ENCODE data around the gene MYH15. TPM values are rescaled to one million over a fixed set of nuclear protein-coding genes. Genes with fewer than 3 reads are reported as not detected.

Gene MYH15
- total and polyA plus RNA-seq, 4 donors: 0.01 to 0.08 (median 0.05) TPM; not detected in 1

DNA sequence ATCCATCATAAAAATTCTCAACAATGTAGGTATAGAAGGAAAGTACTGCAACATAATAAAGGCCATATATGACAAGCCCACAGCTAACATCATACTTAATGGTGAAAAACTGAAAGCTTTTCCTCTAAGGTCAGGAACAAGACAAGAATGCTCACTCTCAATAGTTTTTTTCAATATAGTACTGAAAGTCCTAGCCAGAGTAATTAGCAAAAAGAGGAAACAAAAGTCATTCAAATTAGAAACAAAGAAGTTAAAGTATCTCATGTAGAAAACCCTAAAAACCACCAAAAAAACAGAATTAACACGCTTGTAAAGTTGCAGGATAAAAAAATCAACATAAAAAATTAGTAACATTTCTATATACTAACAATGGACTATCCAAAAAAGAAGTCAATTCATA, 61.8 kb downstream of the MYH15 start:
- no peaks in the 10 kb centered on the region for H3K36me3 ChIP-seq (ENCODE audit: control insufficient read depth in 4 of 4, insufficient read depth in 3 of 4, low read depth in 1 of 4, low read length in 3 of 4)
- H3K9me3 ChIP-seq (ENCODE audit: control insufficient read depth in 4 of 4, low read length in 3 of 4): peaks cover 0 to 16% (median 1%) of the 10 kb centered on the region in 4 donors
- no peak overlapping the region for H3K9ac ChIP-seq (ENCODE audit: low read depth in 1 of 2, low read length in 2 of 2)
- WGBS: 64% methylated on average over 1 of the region's 1 CpG
- H3K4me3 ChIP-seq (ENCODE audit: low read depth in 1 of 3, low read length in 3 of 3): no peak overlapping the region
- no peak for DNase-seq (ENCODE audit: low spot score)
- no peak overlapping the region for H3K27ac ChIP-seq (ENCODE audit: low read depth in 1 of 2, low read length in 2 of 2)
- no peaks in the 10 kb centered on the region for H3K4me1 ChIP-seq (ENCODE audit: control insufficient read depth in 4 of 4, insufficient read depth in 4 of 4, low read length in 3 of 4)
- TF ChIP-seq HNF4G (IDR thresholded peaks at IDR 0.05) (no peak), NR2F2 (IDR thresholded peaks at IDR 0.05) (no peak), FOXA1 (IDR thresholded peaks at IDR 0.05) (no peak), TAF1 (conservative IDR thresholded peaks at IDR 0.05) (no peak), JUND (IDR thresholded peaks at IDR 0.05) (no peak), RAD21 (IDR thresholded peaks at IDR 0.05) (no peak), FOXA2 (IDR thresholded peaks at IDR 0.05) (no peak)
- TF ChIP-seq, protein P1, sequence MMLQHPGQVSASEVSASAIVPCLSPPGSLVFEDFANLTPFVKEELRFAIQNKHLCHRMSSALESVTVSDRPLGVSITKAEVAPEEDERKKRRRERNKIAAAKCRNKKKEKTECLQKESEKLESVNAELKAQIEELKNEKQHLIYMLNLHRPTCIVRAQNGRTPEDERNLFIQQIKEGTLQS (IDR thresholded peaks at IDR 0.05): no peak
- TF ChIP-seq, protein P2, sequence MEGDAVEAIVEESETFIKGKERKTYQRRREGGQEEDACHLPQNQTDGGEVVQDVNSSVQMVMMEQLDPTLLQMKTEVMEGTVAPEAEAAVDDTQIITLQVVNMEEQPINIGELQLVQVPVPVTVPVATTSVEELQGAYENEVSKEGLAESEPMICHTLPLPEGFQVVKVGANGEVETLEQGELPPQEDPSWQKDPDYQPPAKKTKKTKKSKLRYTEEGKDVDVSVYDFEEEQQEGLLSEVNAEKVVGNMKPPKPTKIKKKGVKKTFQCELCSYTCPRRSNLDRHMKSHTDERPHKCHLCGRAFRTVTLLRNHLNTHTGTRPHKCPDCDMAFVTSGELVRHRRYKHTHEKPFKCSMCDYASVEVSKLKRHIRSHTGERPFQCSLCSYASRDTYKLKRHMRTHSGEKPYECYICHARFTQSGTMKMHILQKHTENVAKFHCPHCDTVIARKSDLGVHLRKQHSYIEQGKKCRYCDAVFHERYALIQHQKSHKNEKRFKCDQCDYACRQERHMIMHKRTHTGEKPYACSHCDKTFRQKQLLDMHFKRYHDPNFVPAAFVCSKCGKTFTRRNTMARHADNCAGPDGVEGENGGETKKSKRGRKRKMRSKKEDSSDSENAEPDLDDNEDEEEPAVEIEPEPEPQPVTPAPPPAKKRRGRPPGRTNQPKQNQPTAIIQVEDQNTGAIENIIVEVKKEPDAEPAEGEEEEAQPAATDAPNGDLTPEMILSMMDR (IDR thresholded peaks at IDR 0.05; ENCODE audit: low read depth, low read length, missing input control): no peak
- H3K27me3 ChIP-seq (ENCODE audit: control insufficient read depth in 4 of 4, insufficient read depth in 4 of 4, low read length in 3 of 4): no peaks in the 10 kb centered on the region

DNA sequence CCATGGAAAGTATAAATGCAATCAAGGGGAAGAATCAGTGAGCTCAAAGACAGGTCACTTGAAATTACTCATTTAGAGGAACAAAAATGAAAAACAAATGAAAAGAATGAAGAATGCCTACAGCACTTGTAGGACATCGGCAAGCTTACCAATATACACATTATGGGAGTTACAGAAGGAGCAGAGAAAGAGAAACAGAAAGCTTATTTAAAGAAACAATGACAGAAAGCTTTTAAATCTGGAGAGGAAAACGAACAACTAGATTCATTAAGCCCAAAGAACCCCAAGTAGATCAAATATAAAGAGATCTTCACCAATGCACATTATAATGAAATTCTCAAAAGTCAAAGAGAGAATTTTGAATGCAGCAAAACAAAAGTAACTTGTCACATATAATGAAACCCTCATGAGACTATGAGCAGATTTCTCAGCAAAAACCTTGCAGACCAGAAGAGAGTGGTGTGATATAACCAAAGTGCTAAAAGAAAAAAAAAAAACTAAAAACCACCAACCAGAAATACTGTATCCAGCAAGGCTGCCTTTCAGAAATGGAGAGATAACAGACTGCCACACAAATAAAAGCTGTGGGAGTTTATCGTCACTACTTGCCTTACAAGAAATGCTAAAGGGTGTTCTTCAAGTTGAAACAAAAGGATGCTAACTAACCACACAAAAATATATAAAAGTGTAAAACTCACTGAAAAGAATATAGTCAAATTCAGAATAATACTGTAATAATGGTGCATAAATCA, 63.1 kb downstream of the MYH15 start:
- Histone ChIP-seq H3K9ac (ENCODE audit: low read depth in 1 of 2, low read length in 2 of 2) (no peak overlapping the region), H3K27ac (ENCODE audit: low read depth in 1 of 2, low read length in 2 of 2) (no peak overlapping the region), H3K27me3 (ENCODE audit: control insufficient read depth in 4 of 4, insufficient read depth in 4 of 4, low read length in 3 of 4) (no peaks in the 10 kb centered on the region), H3K9me3 (ENCODE audit: control insufficient read depth in 4 of 4, low read length in 3 of 4) (peaks cover 0 to 16% (median 1%) of the 10 kb centered on the region in 4 donors), H3K4me3 (ENCODE audit: low read depth in 1 of 3, low read length in 3 of 3) (no peak overlapping the region), H3K36me3 (ENCODE audit: control insufficient read depth in 4 of 4, insufficient read depth in 3 of 4, low read depth in 1 of 4, low read length in 3 of 4) (no peaks in the 10 kb centered on the region), H3K4me1 (ENCODE audit: control insufficient read depth in 4 of 4, insufficient read depth in 4 of 4, low read length in 3 of 4) (no peaks in the 10 kb centered on the region)
- no peak for DNase-seq (ENCODE audit: low spot score)
- WGBS: 82% methylated on average over 3 of the region's 3 CpGs
- TF ChIP-seq GABPA (IDR thresholded peaks at IDR 0.05 in 1 of 2, conservative IDR thresholded peaks at IDR 0.05 in 1 of 2) (no peak), FOXA1 (IDR thresholded peaks at IDR 0.05) (no peak)
- TF ChIP-seq, protein P2 (IDR thresholded peaks at IDR 0.05; ENCODE audit: low read depth, low read length, missing input control): no peak
- TF ChIP-seq, protein P3, sequence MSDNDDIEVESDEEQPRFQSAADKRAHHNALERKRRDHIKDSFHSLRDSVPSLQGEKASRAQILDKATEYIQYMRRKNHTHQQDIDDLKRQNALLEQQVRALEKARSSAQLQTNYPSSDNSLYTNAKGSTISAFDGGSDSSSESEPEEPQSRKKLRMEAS (IDR thresholded peaks at IDR 0.05): no peak

DNA sequence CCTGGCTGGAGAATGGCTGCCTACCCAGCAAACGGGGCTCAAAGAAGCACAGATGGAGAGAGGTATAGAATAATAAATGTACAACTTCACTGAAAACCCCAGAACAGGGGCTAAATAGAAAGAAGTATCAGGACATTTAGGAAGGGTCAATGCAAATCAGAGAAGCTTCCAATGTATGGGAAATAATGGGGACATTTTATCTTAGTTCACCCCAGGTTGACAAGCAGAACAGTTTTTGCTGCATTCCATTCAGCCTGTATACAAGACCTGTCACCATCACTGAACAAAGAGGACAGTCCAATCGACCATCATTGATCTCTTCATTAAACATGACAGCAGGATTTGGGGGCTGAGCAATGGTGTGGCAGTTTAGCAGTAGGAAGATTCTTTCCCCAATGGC, 68.1 kb downstream of the MYH15 start:
- Histone ChIP-seq H3K36me3 (ENCODE audit: control insufficient read depth in 4 of 4, insufficient read depth in 3 of 4, low read depth in 1 of 4, low read length in 3 of 4) (no peaks in the 10 kb centered on the region), H3K9ac (ENCODE audit: low read depth in 1 of 2, low read length in 2 of 2) (no peak overlapping the region), H3K4me1 (ENCODE audit: control insufficient read depth in 4 of 4, insufficient read depth in 4 of 4, low read length in 3 of 4) (no peaks in the 10 kb centered on the region), H3K9me3 (ENCODE audit: control insufficient read depth in 4 of 4, low read length in 3 of 4) (peaks cover 0 to 7% (median 1%) of the 10 kb centered on the region in 4 donors), H3K4me3 (ENCODE audit: low read depth in 1 of 3, low read length in 3 of 3) (no peak overlapping the region), H3K27ac (ENCODE audit: low read depth in 1 of 2, low read length in 2 of 2) (no peak overlapping the region), H3K27me3 (ENCODE audit: control insufficient read depth in 4 of 4, insufficient read depth in 4 of 4, low read length in 3 of 4) (no peaks in the 10 kb centered on the region)
- DNase-seq (ENCODE audit: low spot score): no peak
- no peak for TF ChIP-seq JUND (IDR thresholded peaks at IDR 0.05)
- no peak for TF ChIP-seq SP1 (IDR thresholded peaks at IDR 0.05)
- no peak for TF ChIP-seq RXRA (IDR thresholded peaks at IDR 0.05)
- no peak for TF ChIP-seq EGR1 (IDR thresholded peaks at IDR 0.05; ENCODE audit: low read depth in 2 of 2)
- TF ChIP-seq YY1 (IDR thresholded peaks at IDR 0.05): no peak
- TF ChIP-seq, protein P4, sequence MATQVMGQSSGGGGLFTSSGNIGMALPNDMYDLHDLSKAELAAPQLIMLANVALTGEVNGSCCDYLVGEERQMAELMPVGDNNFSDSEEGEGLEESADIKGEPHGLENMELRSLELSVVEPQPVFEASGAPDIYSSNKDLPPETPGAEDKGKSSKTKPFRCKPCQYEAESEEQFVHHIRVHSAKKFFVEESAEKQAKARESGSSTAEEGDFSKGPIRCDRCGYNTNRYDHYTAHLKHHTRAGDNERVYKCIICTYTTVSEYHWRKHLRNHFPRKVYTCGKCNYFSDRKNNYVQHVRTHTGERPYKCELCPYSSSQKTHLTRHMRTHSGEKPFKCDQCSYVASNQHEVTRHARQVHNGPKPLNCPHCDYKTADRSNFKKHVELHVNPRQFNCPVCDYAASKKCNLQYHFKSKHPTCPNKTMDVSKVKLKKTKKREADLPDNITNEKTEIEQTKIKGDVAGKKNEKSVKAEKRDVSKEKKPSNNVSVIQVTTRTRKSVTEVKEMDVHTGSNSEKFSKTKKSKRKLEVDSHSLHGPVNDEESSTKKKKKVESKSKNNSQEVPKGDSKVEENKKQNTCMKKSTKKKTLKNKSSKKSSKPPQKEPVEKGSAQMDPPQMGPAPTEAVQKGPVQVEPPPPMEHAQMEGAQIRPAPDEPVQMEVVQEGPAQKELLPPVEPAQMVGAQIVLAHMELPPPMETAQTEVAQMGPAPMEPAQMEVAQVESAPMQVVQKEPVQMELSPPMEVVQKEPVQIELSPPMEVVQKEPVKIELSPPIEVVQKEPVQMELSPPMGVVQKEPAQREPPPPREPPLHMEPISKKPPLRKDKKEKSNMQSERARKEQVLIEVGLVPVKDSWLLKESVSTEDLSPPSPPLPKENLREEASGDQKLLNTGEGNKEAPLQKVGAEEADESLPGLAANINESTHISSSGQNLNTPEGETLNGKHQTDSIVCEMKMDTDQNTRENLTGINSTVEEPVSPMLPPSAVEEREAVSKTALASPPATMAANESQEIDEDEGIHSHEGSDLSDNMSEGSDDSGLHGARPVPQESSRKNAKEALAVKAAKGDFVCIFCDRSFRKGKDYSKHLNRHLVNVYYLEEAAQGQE (IDR thresholded peaks at IDR 0.05): no peak
- TF ChIP-seq FOXA2 (IDR thresholded peaks at IDR 0.05): no peak
- WGBS: 53% methylated on average over 2 of the region's 2 CpGs

Data from liver (tissue), 9 donors.